Dedifferentiated amniotic fluid mesenchymal stem cell (primary cell): ENCODE data around the gene TMSB4X.
"Not testable (repeated sequence)": the region's sequence is repeated elsewhere in the genome, so short reads cannot be mapped to it uniquely, and the experiment has no call there.

Experiments used
- DNase-seq: peaks from one replicate; pipeline ENCODE4 v3.0.0-alpha.2; 2016; ENCODE audit errors: extremely low spot score

The TMSB4X gene

DNA sequence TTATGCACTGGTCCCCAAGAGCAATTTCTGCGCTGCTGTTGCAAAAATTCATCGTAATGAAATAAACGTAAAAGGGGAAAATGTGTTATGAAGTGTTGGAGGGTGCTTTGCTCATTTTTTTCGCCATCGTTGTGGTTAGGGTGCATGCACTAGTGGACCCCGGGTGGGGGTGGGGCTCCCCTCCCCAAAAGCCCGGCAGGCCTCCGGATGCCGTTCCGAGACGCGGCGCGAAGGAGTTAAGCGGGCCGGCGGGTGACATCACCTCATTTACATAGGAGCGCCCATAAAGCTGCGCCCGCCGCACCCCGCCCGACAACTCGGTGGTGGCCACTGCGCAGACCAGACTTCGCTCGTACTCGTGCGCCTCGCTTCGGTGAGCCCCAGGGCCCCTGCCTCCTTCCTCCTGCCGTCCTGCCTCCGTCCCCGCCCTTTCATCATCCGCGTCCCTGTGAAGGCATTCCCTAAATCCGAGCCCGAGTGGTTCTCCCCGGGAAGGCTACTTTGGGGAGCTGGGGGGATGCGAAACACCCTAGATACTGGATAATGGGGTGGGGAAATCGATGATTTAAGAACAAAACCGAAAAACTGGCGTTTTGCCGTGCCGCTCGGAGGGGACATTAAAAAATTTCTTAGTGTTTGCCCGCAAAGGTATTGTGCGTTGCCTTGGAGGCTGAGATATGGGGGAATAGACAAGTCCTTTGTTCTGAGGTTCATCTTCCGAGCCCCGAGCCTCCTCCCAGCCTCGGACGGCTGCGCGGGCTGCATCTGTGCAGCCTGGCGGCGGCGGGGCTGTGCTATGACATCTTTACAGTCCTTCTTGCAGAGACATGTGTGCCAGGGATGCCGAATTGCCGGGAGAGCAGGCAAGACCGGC is at the start of gene TMSB4X:
TMSB4X (plus strand) TSS at position 315 of the 874 bp plus-strand sequence.
- peak; percentile 58 for DNase-seq

- no peak for DNase-seq
Measured at GRCh38 chrX:12929701-12930100, 45.2 kb upstream of the TMSB4X start.

GRCh38 chrX:12930150-12930549 is 44.8 kb upstream of the TMSB4X start:
- DNase-seq: no peak

GRCh38 chrX:12932244-12932643 is 42.7 kb upstream of the TMSB4X start:
- no peak for DNase-seq

GRCh38 chrX:12934850-12935249 is 40.1 kb upstream of the TMSB4X start:
- DNase-seq: no peak

DNA sequence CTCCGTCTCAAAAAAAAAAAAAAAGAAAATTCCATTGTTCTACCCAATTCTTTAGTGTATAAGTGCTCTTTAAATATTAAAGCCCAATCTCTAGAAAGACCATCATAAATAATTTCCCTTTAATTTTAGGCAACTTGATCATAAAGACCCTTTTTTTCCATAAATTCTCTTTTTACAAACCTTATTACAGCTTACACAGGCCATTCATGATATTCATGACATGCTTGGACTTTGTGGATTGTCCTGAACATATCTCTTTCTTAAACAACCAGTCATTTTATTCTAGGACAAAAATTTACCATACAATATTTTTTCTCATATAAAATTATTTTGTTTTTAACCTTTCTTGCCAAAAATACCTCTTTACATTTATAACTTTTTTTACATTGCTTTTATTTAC is 38.0 kb upstream of the TMSB4X start:
- no peak for DNase-seq

DNA sequence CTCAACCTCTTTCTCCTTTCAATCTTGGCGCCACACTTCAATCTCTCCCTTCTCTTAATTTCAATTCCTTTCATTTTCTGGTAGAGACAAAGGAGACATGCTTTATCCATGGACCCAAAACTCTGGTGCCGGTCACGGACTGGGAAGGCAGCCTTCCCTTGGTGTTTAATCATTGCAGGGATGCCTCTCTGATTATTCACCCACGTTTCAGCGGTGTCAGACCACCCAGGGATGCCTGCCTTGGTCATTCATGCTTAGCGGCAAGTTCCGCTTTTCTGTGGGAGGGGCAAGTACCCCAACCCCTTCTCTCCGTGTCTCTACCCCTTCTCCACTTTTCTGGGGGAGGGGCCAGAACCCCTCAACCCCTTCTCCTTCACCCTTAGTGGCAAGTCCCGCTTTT is 34.4 kb upstream of the TMSB4X start:
- not testable (repeated sequence) for DNase-seq

GRCh38 chrX:12943592-12943991 is 31.3 kb upstream of the TMSB4X start:
- DNase-seq: not testable (repeated sequence)

GRCh38 chrX:12944452-12944851 is 30.5 kb upstream of the TMSB4X start:
- DNase-seq: not testable (repeated sequence)

GRCh38 chrX:12945494-12945893 is 29.4 kb upstream of the TMSB4X start:
- no peak for DNase-seq

DNA sequence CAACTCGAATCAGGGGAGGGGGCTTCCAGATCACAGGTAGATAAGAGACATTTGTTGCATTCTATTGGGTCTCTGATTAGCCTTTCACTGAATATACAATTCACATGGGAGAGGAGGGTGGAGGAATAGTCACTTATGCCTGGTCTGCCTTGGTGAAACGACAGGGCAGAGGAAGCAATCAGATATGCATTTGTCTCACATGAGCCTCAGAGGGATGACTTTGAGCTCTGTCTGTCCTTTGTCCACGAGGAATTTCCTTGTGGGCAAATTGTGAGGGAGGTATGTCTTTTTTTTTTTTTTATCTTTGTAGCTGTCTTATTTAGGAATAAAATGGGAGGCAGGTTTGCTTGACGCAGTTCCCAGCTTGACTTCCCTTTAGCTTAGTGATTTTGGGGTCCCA is 28.5 kb upstream of the TMSB4X start:
- DNase-seq: no peak

DNA sequence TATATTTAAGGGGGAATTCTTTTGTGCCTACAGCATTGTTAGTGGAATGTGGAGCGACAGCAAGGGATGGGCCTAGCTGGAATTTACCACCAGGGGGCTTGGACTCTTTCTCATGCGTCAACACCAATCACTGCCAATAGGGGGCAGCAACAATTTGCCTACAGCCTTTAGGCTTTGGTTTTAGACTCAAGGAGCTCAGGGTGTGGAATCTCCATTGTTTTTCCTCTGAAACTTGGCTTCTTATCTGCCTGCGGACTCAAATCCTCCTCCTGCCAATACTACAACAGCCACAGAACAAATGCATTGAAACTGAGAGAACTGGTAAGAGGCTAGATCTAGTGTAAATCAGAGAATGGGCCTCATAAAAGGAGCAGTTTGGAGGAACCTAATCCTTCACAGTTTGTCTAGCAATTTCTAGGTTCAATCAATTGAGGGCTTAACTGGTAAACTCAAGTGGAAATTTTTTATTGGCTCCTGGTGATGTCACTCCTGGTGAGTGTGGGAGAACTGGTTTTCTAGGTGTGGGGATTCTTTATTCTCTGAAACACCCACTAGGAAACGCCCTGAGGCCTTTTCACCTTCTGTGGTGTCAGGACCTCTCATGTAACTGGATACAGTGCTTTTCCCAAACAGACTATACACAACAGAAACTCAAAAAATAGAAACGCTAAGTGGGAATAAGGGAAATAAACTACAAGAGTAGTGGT is 27.9 kb upstream of the TMSB4X start:
- DNase-seq: peak; percentile 89

DNA sequence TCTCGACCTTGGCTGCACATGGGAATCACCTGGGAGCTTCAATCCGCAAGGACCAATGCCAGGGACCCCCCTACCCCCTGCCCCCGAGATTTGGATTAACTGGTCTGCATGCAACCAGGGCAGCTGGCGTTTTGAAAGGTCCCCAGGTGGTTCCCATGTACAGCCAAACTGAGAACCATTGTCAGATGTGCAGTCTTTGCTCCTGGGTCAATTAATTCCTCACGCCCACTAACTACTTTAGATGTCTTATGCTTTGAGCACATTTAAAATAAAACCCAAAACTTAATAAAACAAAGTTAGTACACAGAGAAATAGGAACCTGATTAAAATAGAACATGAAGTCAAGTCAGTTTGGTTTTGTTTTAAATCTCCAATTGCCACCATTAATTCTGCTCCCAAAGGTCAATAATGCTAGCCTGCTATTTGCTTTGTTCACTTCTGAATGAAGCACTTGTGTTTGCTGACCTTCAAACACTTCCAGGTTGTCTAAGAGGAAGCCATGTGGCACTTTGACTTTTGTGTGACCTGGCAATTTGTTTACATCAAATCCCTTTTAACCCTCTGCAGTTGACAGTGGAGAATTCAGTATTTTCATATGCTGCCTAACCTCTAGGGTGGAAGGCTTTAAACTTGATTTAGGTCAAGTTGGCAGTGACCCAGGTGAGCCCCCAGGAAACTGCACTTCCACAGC is 27.2 kb upstream of the TMSB4X start:
- DNase-seq: no peak

- no peak for DNase-seq
Measured at GRCh38 chrX:12948495-12948894, 26.4 kb upstream of the TMSB4X start.

GRCh38 chrX:12949205-12949926 is 25.5 kb upstream of the TMSB4X start:
- DNase-seq: peak; percentile 76

GRCh38 chrX:12949927-12950656 is 24.8 kb upstream of the TMSB4X start:
- peak; percentile 84 for DNase-seq

DNA sequence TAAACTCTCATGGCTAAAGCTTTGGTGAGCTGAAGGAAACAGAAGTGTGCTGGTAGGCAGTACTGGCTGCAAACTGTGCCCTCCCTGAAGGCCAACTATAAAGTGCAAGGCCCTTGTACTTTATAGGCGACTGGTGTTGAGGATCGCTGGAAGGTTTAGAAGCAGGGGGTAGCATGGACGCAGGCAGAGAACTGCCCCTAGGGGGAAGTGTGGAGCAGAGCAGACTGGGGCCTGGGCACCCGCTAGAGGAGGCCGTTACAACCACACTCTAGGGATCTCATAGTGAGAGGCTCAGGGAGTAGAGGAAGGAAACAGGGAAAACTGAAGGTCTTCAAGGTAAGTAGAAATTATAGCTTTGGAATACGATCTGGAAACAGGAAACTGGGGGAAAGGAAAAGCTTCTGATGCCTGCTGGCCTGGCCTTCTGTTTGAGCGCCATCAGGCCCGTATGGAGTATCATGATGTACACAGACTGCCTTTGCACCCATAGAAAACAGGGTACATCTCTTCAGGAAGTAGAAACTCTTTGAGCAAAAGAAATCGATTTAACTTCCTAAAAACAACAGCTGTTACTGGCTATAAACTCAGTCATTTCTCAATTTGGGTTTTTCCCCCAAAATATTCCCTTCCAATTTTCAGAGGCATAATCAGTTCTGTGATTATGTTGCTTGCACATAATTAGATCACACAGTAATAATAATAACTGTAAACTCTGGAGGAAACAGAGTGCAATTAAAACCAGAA is 23.9 kb upstream of the TMSB4X start:
- DNase-seq: no peak

DNA sequence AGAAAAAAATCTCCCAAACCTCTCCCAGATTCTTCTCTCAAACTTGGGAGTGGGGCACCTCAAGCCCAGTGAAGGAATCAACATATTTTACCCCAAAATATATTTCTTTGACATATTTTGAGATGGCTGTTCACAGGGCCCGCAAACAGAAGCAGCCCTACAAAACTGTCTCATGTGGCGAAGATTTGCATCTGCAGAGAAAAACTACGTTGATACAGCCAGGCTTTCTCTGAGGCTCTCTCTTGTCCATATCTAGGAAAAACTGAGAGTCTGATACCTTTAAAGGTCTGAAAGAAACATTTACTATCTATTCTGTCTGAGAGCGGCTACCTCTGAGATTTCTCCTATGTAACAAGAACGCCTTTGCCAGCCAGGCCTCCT is 23.3 kb upstream of the TMSB4X start:
- DNase-seq: no peak

DNA sequence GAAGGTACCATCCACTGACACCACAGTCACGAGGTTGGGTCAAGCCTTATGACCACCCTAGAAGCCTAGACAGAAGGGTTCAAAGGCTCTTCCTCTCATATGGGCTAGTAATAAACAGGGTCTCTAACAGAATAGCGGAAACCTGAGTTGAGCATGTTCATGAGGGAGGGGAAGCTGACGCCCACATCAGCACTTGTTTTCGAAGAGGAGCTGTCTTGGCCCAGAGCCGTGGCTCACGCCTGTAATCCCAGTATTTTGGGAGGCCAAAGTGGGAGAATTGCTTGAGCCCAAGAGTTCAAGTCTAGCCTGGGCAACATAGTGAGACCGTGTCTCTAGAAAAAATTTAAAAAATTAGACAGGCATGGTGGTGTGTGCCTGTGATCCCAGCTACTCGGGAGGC is 21.5 kb upstream of the TMSB4X start:
- no peak for DNase-seq

DNA sequence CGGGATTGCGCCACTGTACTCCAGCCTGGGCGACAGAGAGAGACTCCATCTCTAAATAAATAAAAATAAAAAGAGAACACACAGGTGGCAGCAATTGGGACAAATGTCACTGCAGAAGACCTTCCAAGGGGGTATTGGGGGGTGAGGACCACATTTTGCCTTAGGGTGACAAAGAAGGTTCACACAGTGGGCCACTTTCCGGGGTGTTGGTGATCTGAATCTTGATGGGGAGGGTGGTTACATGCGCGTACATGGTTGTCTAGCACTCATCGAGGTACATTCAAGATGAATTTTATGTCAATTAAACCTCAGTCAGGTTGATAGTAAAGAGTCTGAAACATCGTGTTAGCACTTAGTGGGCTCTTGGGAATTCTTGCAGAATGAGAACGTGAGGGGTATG is 20.5 kb upstream of the TMSB4X start:
- DNase-seq: no peak
